ENCODE measurements around the gene MED14. TPM values are rescaled to one million over a fixed set of nuclear protein-coding genes. Genes with fewer than 3 reads are reported as not detected.

The MED14 gene
- total RNA-seq, 1 experiment from 2014 or later = 136 TPM

DNA sequence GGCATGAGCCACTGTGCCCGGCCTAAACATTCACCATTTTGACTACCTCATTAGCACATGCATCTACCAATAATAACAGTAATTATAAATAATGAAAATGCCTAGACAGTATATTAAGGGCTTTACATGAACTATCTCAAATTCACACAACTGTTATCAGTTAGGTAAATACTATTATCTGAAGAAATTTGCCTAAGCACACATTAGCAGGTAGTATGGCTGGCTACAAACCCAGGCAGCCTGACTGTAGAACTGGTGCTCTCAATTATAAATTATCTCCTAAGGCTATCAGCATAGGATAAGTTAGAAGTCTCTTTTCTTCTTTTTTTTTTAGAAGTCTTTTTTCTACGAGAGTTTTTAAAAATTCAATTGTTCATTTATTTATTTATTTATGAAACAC, 73.9 kb downstream of the MED14 start:
- Mint-ChIP-seq H3K4me3 (no peak overlapping the region), H3K4me1 (peaks cover 2 to 5% of the 10 kb centered on the region in 2 experiments; a peak in 1 of 4 replicates), H3K9me3 (peaks cover 51% of the 10 kb centered on the region in 2 experiments), H3K36me3 (ENCODE audit: insufficient read depth in 1 of 3, low read depth in 3 of 3) (peaks cover 45 to 83% (median 68%) of the 10 kb centered on the region in 3 experiments), H3K27me3 (ENCODE audit: low read depth) (no peaks in the 10 kb centered on the region), H3K27ac (no peak overlapping the region)
- Histone ChIP-seq H3K56ac (ENCODE audit: insufficient read length, low read depth, low read length) (no peak overlapping the region), H3T11ph (ENCODE audit: low read length) (no peak overlapping the region), H3K23me2 (ENCODE audit: insufficient read length, low read depth, low read length, poor library complexity, severe bottlenecking) (no peaks in the 10 kb centered on the region), H3K27me3 (ENCODE audit: insufficient read depth, low read length) (no peaks in the 10 kb centered on the region), H3K23ac (ENCODE audit: insufficient read length, low read depth, low read length) (no peak overlapping the region), H3K27ac (ENCODE audit: insufficient read length, low read depth, low read length) (no peak overlapping the region), H3K4ac (ENCODE audit: low read depth, low read length) (no peak overlapping the region), H4K91ac (ENCODE audit: insufficient read length, low read depth, low read length) (no peak overlapping the region), H3K79me2 (ENCODE audit: insufficient read depth, low read length) (no peaks in the 10 kb centered on the region), H3K79me1 (ENCODE audit: insufficient read depth, low read depth, low read length, poor library complexity, severe bottlenecking) (no peaks in the 10 kb centered on the region), H2BK120ac (ENCODE audit: low read depth, low read length, poor library complexity, severe bottlenecking) (no peak overlapping the region), H2BK12ac (ENCODE audit: insufficient read length, low read depth, low read length) (no peak overlapping the region), H3K9ac (ENCODE audit: extremely low read depth, insufficient read length, low read length) (no peak overlapping the region), H2BK20ac (ENCODE audit: low read depth, low read length, poor library complexity, severe bottlenecking) (no peak overlapping the region), H2BK5ac (ENCODE audit: insufficient read length, low read length) (no peak overlapping the region), H4K8ac (replicated peaks; ENCODE audit: insufficient read length, low read depth, low read length) (no peak overlapping the region), H2BK15ac (ENCODE audit: low read depth, low read length) (no peak overlapping the region), H3K18ac (ENCODE audit: insufficient read length, low read depth, low read length) (no peak overlapping the region), H4K20me1 (ENCODE audit: control insufficient read depth, insufficient read depth, insufficient read length) (no peaks in the 10 kb centered on the region), H2AK5ac (ENCODE audit: insufficient read length, low read length) (no peak overlapping the region), H3K4me1 (ENCODE audit: insufficient read depth, low read length) (no peaks in the 10 kb centered on the region; the same call in 1 of the 2 replicates), H3K9me3 (ENCODE audit: control insufficient read depth, low read depth, low read length) (no peaks in the 10 kb centered on the region), H3K4me2 (ENCODE audit: insufficient read depth, insufficient read length, low read length) (no peak overlapping the region), H4K5ac (ENCODE audit: insufficient read length, low read depth, low read length) (no peak overlapping the region), H3K14ac (ENCODE audit: insufficient read depth, low read length) (no peak overlapping the region), H2AFZ (ENCODE audit: low read length) (no peak overlapping the region)
- no CpG with 5 or more reads among the region's 2 CpGs for WGBS (ENCODE audit: extremely low coverage, insufficient read length, low lambda C conversion rate)
- DNase-seq = no peak
- TF ChIP-seq, protein P1, sequence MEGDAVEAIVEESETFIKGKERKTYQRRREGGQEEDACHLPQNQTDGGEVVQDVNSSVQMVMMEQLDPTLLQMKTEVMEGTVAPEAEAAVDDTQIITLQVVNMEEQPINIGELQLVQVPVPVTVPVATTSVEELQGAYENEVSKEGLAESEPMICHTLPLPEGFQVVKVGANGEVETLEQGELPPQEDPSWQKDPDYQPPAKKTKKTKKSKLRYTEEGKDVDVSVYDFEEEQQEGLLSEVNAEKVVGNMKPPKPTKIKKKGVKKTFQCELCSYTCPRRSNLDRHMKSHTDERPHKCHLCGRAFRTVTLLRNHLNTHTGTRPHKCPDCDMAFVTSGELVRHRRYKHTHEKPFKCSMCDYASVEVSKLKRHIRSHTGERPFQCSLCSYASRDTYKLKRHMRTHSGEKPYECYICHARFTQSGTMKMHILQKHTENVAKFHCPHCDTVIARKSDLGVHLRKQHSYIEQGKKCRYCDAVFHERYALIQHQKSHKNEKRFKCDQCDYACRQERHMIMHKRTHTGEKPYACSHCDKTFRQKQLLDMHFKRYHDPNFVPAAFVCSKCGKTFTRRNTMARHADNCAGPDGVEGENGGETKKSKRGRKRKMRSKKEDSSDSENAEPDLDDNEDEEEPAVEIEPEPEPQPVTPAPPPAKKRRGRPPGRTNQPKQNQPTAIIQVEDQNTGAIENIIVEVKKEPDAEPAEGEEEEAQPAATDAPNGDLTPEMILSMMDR (conservative IDR thresholded peaks at IDR 0.05) = no peak

Data from H9 (cell line).